ENCODE data around the gene C5orf63.
"Not testable (repeated sequence)": the region's sequence is repeated elsewhere in the genome, so short reads cannot be mapped to it uniquely, and the experiment has no call there.

The C5orf63 gene

DNA sequence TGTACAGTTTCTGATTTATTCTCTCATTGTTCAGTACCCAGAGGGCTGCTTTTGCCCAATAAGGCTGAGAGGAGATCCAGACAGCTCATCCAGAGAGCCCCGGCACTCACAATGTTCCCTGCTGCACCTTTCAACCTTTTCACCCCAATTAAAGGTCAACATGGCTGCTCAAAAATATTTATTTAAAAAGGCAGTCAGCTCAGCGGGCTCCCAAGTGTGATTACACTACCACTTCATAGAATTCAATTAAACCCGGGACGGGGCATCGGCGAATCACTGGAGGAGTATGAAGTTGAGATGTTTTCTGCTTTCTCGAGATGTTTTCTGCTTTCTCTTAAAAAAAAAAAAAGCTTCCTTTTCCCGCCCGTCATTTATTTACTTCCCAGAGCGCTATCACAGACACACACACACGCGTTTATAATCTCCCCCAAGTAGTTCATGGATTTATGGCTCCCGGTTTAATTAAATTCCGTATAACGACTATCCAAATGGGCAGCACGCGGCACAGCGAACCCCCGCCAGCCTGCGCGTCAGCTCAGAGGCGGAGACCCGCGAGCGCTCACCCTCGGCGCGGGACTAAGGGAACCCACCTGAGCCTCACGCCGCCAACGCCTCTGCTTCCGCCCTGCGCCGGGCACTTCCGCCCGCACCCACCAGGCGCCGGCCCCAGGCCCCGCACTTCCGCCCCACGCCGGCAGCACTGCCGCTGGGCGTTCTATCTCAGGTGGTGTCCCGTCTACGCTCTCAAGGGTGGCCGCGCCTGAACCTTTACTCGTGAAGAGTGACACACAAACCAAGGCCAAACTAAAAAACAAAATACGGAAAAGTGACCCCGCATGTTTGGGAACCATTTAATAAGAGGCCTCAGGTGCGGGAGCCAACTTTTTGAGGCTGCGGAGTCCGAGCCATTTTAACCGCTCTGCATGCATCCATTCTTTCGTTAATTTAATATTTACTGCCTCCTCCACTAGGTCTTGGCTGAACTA lies at the start of gene C5orf63:
Gene C5orf63, minus strand, starts transcription at position 642 of the 986 bp plus-strand sequence. CDS start 14,507 bp downstream, outside the sequence.
- DNase-seq (ENCODE audit: low read depth in 2 of 2): peak; percentile 55 to 70

- no peak for DNase-seq (ENCODE audit: low read depth in 2 of 2)
These were observed 39.1 kb upstream of the C5orf63 start for GRCh38 chr5:127112347-127112864.

GRCh38 chr5:127111112-127111511 lies 37.8 kb upstream of the C5orf63 start:
- no peak for DNase-seq (ENCODE audit: low read depth in 2 of 2)

GRCh38 chr5:127108624-127109260 lies 35.4 kb upstream of the C5orf63 start:
- not testable (repeated sequence) for DNase-seq (ENCODE audit: low read depth in 2 of 2)

DNA sequence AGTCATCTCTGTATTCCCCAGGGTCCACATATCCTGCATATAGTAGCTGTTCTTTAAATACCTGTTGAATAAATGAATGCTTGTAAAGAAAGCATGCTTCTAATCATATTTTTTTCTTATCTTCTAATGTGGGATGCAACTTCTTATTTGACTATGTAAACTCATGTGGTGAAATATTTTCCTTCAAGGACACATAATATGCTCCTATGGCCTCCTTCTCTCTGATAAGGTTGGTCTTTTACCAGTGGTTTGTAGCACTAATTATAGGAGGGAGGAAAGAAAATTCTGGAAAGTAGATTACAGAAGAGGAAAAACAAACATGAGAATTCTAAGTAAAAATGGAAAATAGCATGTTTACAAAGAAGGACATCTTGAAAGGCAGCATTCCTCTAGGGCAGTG lies 28.6 kb upstream of the C5orf63 start:
- DNase-seq (ENCODE audit: low read depth in 2 of 2): no peak

DNA sequence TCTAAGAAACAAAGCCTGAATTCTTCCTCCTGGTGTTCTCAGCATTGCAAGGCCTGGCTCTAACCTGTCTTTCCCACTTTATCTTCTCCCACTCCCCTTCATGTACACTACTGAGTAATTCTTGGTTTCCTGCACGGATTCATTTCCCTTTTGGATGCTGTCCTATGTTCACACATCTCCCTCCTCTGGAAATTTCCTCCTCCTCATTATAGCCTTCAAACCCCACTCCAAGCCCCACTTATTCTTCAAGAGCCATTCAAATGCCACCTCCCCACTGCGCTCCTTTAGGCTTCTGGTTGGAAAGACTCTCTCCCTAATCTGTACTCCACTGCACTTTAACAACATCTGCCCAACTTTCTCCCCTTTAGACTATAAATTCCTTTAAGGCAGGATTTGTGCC lies 28.2 kb upstream of the C5orf63 start:
- no peak for DNase-seq (ENCODE audit: low read depth in 2 of 2)

- DNase-seq (ENCODE audit: low read depth in 2 of 2): no peak
These were observed 24.9 kb upstream of the C5orf63 start for GRCh38 chr5:127098241-127098640.

DNA sequence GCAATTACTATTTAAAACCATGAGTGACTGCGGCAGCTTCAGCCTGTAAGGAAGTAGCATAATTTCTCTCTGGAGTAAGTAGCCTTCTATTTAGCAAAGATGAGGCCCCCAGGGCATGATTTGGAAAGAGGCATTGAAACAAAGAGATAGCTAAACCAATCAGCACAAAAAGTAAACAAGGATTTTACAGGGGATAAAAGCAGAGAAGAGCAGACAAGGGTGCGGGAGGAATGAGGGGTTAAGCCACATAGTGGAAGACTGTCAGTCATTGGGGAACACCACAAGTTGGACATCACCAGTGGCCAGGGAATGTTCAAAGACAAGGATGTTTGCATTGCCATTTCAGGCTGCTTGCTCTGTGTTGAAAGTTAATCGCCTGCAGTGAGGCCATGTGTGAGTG lies 24.0 kb upstream of the C5orf63 start:
- no peak for DNase-seq (ENCODE audit: low read depth in 2 of 2)

DNA sequence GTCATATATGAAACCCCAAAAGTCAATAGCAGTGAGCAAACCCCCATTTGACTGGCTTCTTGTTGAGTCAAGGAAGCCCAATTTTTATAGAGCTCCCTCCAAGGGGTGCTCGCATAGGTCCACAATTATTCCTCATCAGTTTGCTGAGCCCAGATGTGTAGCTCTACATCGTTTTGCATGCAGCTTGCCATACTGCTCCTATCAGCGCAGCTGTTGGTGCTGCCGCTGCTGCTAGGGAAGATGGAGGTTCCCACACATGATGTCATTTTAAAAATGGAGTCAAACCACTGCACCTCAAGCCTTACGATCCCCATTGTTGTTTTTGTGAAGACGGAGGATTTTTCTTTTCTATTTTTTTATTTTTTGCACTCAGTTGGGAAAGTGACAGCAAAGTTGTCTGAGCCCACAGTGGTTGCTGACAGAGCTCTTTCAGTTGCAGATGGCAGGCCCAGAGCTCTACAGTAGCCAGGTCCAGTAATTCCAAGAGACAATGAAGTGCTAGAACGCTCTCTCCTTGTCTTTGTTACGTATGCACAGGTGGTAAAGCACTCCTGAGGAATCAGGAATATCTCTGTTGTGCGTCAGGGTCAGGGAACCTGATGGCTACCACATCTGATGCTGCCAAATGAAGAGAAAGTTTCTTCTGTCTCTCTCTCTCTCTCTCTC lies 23.2 kb upstream of the C5orf63 start:
- DNase-seq (ENCODE audit: low read depth in 2 of 2): no peak

- DNase-seq (ENCODE audit: low read depth in 2 of 2): no peak
These were observed 21.0 kb upstream of the C5orf63 start for GRCh38 chr5:127094161-127094814.

DNA sequence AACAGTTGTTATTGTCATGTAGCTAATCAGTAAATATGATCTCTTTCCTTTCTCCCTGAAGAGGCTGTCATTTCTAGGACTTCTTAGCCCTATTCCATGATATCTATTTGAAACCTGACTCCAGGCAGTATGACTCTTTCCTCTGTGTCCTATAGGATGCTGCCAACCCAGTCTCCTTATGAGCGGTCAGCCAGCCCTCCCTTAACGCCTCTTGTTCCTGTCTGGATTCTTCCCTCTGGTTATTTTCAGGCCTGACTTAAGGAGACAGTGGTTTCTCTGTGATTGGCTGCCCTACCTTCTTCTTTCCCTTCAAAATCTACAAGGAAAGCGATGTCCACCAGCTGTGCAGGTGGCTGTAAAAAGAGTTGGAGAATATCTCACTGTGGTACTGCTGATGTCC lies 19.4 kb upstream of the C5orf63 start:
- DNase-seq (ENCODE audit: low read depth in 2 of 2): no peak

DNA sequence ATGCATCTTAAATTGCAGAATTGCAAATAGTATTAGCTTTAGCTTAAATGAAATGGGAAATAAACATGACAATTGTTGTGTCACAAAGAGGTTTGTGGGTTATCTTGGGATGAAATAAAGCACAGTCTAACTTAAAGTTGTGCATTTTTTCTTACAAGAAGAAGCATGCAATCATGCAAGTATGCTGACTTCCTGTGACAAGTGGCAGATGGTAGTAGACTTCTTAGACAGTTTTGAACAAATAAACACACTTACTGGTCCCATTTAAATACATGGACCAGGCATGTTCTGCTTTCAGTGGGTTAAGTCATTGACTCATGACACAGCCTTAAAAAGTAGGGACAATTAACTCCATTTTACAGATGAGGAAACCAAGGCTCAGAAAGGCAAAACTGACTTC lies 15.9 kb upstream of the C5orf63 start:
- no peak for DNase-seq (ENCODE audit: low read depth in 2 of 2)

GRCh38 chr5:127088251-127088650 lies 14.9 kb upstream of the C5orf63 start:
- DNase-seq (ENCODE audit: low read depth in 2 of 2): no peak

- no peak for DNase-seq (ENCODE audit: low read depth in 2 of 2)
These were observed 13.3 kb upstream of the C5orf63 start for GRCh38 chr5:127086589-127086988.

- DNase-seq (ENCODE audit: low read depth in 2 of 2): no peak
These were observed 12.5 kb upstream of the C5orf63 start for GRCh38 chr5:127085796-127086195.

DNA sequence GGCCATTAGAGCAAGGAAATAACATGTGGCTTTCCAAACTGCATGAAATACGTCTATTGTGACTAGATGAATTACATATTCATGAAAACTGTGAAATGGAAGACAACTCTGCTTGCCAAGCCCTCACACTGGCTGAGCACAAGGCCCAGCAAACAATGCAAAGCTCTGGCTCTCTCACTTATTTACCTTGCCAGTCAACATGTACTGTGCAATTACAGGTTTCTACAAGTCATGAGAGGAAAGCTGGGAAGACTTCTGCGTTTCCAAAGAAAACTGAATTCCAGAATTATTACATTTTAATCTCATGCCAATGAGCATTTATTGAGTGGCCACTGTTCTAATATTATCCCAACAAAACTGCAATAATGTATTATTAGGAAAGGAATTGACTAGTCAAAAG lies 12.1 kb upstream of the C5orf63 start:
- DNase-seq (ENCODE audit: low read depth in 2 of 2): no peak

- no peak for DNase-seq (ENCODE audit: low read depth in 2 of 2)
These were observed 11.4 kb upstream of the C5orf63 start for GRCh38 chr5:127084656-127085055.

- DNase-seq (ENCODE audit: low read depth in 2 of 2): no peak
These were observed 10.4 kb upstream of the C5orf63 start for GRCh38 chr5:127083711-127084110.

DNA sequence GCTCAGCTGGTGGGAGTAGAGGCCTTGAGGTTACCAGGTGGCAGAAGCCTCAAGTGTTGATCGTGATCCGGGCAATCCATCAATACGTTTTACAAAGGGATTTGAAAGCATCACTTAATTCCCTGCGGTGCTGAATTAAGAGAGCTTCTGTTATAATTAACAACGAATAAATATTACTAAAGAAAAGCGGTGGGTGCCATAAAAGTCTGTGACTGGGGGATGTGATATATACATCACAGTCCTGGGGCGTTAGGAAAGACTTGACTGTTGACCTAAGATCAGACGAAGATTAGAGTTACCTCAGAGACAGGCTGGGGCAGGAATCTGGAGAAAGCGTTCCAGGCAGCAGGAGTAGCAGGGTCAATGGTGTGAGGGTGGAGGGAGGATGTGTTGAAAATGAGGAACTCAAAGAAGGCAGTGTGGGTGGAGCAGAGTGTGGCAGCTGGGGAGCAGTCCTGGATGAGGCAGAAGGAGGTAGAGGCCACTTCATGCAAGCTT lies 6.7 kb upstream of the C5orf63 start:
- no peak for DNase-seq (ENCODE audit: low read depth in 2 of 2)

DNA sequence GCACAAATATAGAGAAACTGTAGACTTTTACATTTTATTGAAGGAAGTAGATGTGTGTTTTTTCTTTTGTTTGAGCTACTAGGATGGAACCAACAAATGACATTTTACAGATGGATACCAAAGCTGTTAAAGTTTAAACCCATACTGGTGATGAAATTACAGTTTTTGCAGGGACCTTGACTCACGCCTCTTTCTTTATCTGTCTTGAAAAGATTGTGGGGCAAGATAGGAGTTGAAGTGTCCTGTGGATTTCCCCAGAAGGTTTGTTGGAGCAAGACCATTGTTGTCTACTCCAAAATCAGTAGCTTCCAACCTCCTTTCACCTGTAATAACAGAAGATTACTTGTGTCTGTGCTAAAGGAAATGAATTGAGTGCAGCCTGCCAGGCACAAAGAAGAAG lies 4.1 kb upstream of the C5orf63 start:
- no peak for DNase-seq (ENCODE audit: low read depth in 2 of 2)

DNA sequence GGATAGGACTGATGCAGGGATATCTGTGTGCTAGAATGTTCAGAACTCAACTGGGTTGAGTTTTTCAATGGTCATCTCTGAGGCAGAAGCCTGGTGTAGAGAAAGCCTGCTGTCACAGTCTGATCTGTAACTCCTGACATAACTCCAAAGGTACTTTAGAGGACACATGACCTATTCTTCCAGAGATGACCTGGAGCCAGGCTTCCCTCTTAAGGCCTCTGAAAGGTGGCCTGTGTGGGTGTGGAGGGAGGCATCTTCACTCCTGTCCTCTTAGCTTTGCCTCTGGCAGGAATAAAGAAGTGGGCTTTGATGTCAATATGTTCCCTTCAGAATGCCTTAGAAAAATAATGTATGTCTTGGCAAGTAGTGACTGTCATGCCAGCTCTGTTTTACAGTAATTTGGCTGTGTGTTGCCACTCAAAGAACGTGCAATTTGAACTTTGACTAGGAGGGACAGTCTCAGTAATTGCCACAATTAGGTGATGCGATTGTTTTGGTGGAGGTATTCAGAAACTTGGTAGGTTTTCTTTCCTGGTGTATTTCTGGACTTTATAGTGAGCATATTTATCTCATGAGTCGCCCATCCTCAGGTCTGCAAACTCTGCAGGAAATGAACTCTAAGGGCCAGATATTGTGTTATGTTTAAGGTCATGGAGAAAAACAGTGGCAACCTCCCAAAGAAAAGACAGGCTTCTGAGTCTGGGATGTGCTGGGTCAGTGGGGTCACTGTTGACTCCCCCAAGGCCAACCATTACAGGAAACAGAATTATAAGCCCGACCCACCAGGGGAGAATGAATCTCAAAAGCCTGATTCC lies 3.2 kb upstream of the C5orf63 start:
- DNase-seq (ENCODE audit: low read depth in 2 of 2): no peak
